OCI-LY7 (cell line): ENCODE results near the gene BPIFB2. TPM values are rescaled to one million over a fixed set of nuclear protein-coding genes. Genes with fewer than 3 reads are reported as not detected.
"Not testable (repeated sequence)": the region's sequence is repeated elsewhere in the genome, so short reads cannot be mapped to it uniquely, and the experiment has no call there.

Experiments used
- BruUV-seq: library from RNA; stranded (reverse); fragments of 400-500 nt; replicated peaks from 2 replicates; lab custom pipeline; 2021; lab: Mats Ljungman, UMichigan
- CTCF ChIA-PET: fragments of 300-600 bp; sonication (Branson Sonifier 250); formaldehyde crosslinking; loops from one replicate; lab custom pipeline; 2022; ENCODE audit warnings: antibody characterized with exemption; ENCODE audit not compliant: unreplicated experiment; lab: Charles Lee
- POLR2A ChIA-PET: fragments of 300-600 bp; sonication (Branson Sonifier 250); formaldehyde crosslinking; loops from one replicate; lab custom pipeline; 2022; ENCODE audit warnings: antibody characterized with exemption; lab: Charles Lee
- DNase-seq: peaks from one replicate; pipeline ENCODE4 v3.0.0-alpha.2; 2015; ENCODE audit warnings: low spot score
- H2AFZ ChIP-seq: fragments of 200-600 bp; sonication (generic), shearing (Covaris generic); 2 replicates; pipeline ENCODE4 v1.6.1; 2014; ENCODE audit warnings: mild to moderate bottlenecking, antibody characterized with exemption, low read length, moderate library complexity
- H3K27ac ChIP-seq: fragments of 200-600 bp; sonication (generic); 2 replicates; pipeline ENCODE4 v1.5.1; 2014; ENCODE audit warnings: mixed run types, low read depth, mild to moderate bottlenecking, moderate library complexity, low read length, inconsistent platforms; ENCODE audit not compliant: poor library complexity, severe bottlenecking
- H3K36me3 ChIP-seq: fragments of 200-600 bp; sonication (generic); 2 replicates; pipeline ENCODE4 v1.6.1; 2014; ENCODE audit warnings: mild to moderate bottlenecking, antibody characterized with exemption, low read length, moderate library complexity, mixed read lengths; ENCODE audit not compliant: insufficient read depth
- H3K4me1 ChIP-seq: fragments of 200-600 bp; sonication (generic); 2 replicates; pipeline ENCODE4 v1.5.1; 2014; ENCODE audit warnings: mild to moderate bottlenecking, low read length; ENCODE audit not compliant: insufficient read depth, poor library complexity, severe bottlenecking
- H3K4me2 ChIP-seq: fragments of 200-600 bp; sonication (generic); 2 replicates; pipeline ENCODE4 v1.6.1; 2014; ENCODE audit warnings: mild to moderate bottlenecking, low read length
- H3K4me3 ChIP-seq: fragments of 200-600 bp; sonication (generic); 2 replicates; pipeline ENCODE4 v1.5.1; 2014; ENCODE audit warnings: mild to moderate bottlenecking, low read depth, low read length; ENCODE audit not compliant: poor library complexity, severe bottlenecking
- H3K79me2 ChIP-seq: fragments of 200-600 bp; sonication (generic); 2 replicates; pipeline ENCODE4 v1.6.1; 2016; ENCODE audit warnings: low read depth, mild to moderate bottlenecking, low read length, moderate library complexity, mixed read lengths; ENCODE audit not compliant: insufficient read depth
- H3K9me2 ChIP-seq: fragments of 200-600 bp; sonication (generic); 2 replicates; pipeline ENCODE4 v1.6.1; 2016; ENCODE audit warnings: mild to moderate bottlenecking, low read length, mixed read lengths; ENCODE audit not compliant: insufficient read depth
- H3K9me3 ChIP-seq: fragments of 200-600 bp; sonication (generic); 2 replicates; pipeline ENCODE4 v1.6.1; 2014; ENCODE audit warnings: mild to moderate bottlenecking, mixed run types, low read length, mixed read lengths
- H4K20me1 ChIP-seq: fragments of 200-600 bp; sonication (generic); 2 replicates; pipeline ENCODE4 v1.6.1; 2014; ENCODE audit warnings: mild to moderate bottlenecking, antibody characterized with exemption, low read length, moderate library complexity, mixed read lengths; ENCODE audit not compliant: insufficient read depth
- EZH2phosphoT487 ChIP-seq: fragments of 200-600 bp; sonication (generic); IDR thresholded peaks from 2 replicates; pipeline ENCODE4 v1.6.1; 2018; ENCODE audit warnings: low read depth, borderline replicate concordance, mild to moderate bottlenecking, mixed run types, antibody characterized with exemption, low read length, moderate library complexity, mixed read lengths
- intact Hi-C: fragments of 100-400 bp; cut with micrococcal nuclease; formaldehyde crosslinking; loops from one replicate; pipeline ENCODE4 v1.10.0; 2022; ENCODE audit not compliant: unreplicated experiment
- total RNA-seq, 2 experiments: library from RNA; depleted of rRNA in 1 of 2; stranded (reverse); fragments of >200 nt in 1 of 2; shearing (Covaris generic) in 1 of 2; gene quantifications; 2 replicates each; pipeline ENCODE4 v1.2.3, GENCODE V29; 2014 to 2022
- TF ChIP-seq, protein P1 (sequence below): fragments of 200-600 bp; sonication (generic); conservative IDR thresholded peaks from 2 replicates; pipeline ENCODE4 v1.5.1; 2014; ENCODE audit warnings: mild to moderate bottlenecking, antibody characterized with exemption, low read length, moderate library complexity, mixed read lengths

The BPIFB2 gene
- total RNA-seq, 2 experiments from 2014 or later: not detected

DNA sequence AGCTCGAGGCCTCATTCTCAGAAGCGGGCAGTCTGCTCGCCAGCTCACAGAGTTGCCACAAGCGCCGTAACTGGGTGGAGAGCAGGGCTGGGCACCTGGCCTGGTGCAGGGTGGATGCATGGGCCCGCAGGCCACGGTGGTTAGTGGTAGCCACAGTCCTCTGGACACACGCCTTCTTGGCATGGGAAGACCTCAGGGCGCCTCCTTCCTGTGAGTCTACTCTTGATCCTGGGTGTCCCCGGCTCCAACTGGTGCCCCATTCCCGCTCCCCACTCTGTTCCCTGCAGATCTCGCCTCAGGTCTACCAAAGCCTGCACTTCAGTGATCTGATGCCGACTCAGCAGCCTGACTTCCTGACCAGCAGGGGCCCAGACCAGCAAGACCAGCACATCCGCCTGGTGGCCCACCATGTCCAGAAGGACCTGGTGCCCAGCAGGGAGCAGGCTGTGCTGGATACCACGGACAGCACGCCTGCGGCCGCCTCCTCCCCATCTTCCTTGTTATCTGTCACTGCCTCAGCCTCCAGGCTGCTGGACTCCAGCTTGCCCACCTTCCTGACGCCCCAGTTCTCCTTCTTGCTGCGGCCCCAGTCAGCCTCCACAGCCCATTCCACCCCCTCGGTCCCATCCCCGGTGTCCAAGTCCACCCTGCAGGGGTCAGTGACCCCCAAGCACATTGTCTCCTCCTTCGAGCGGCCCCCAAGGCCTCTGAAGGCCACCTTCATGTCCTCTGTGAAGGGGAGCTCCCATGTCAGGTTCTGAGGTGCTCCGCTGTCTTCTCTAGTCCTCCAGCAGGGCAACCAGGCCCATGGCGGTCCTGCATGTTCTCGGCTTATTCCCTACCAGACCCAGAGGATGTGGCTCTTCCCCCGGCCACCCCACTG, 46.4 kb upstream of the BPIFB2 start:
- DNase-seq: no peak
- TF ChIP-seq, protein P1, sequence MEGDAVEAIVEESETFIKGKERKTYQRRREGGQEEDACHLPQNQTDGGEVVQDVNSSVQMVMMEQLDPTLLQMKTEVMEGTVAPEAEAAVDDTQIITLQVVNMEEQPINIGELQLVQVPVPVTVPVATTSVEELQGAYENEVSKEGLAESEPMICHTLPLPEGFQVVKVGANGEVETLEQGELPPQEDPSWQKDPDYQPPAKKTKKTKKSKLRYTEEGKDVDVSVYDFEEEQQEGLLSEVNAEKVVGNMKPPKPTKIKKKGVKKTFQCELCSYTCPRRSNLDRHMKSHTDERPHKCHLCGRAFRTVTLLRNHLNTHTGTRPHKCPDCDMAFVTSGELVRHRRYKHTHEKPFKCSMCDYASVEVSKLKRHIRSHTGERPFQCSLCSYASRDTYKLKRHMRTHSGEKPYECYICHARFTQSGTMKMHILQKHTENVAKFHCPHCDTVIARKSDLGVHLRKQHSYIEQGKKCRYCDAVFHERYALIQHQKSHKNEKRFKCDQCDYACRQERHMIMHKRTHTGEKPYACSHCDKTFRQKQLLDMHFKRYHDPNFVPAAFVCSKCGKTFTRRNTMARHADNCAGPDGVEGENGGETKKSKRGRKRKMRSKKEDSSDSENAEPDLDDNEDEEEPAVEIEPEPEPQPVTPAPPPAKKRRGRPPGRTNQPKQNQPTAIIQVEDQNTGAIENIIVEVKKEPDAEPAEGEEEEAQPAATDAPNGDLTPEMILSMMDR: no peak
- TF ChIP-seq EZH2phosphoT487: no peak

DNA sequence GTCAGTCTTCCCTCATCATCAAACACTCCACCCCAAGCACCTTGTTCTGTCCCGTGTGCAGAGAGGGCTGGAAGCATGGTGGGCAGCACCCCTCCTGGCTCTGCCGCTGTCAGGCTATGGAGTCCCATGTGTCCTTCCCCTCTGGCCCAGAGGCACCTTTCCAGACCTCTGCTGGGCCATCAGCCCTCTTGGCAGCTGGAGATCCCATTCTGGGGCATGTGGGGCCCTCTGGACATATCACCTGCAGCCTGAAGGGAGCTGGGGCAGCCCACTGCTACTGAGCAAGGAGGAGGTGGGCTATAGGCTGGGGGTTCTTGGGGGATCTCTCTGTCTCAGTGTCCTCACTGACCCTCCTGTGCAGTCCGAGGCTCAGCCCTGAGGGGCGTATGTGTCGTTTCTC, 45.5 kb upstream of the BPIFB2 start:
- Histone ChIP-seq H2AFZ (no peak overlapping the region), H3K27ac (no peak overlapping the region), H3K9me2 (no peaks in the 10 kb centered on the region), H3K4me1 (no peaks in the 10 kb centered on the region), H3K36me3 (no peaks in the 10 kb centered on the region), H3K9me3 (peaks cover 4% of the 10 kb centered on the region; the same call in 1 of the 2 replicates), H3K4me3 (no peak overlapping the region), H3K4me2 (no peak overlapping the region), H4K20me1 (no peaks in the 10 kb centered on the region), H3K79me2 (no peaks in the 10 kb centered on the region)
- no TSS peak for BruUV-seq
- ChIA-PET CTCF (no interaction called here), POLR2A (interaction anchor here (0.5 kb wide), 1 partner anchor 106 kb away, joined by 4 read pairs; no protein-coding TSS in a partner anchor)
- intact Hi-C loops: no loop called here
- no peak for TF ChIP-seq EZH2phosphoT487
- TF ChIP-seq, protein P1: no peak
- DNase-seq: no peak

More for the DNA sequence above, 46.4 kb upstream of the BPIFB2 start:
- Histone ChIP-seq H3K4me3 (no peak overlapping the region), H3K9me2 (no peaks in the 10 kb centered on the region), H3K9me3 (peaks cover 11% of the 10 kb centered on the region), H3K36me3 (no peaks in the 10 kb centered on the region), H3K27ac (no peak overlapping the region), H3K79me2 (no peaks in the 10 kb centered on the region), H4K20me1 (no peaks in the 10 kb centered on the region), H3K4me1 (no peaks in the 10 kb centered on the region), H3K4me2 (no peak overlapping the region), H2AFZ (no peak overlapping the region)
- no TSS peak for BruUV-seq
- intact Hi-C loops: no loop called here
- ChIA-PET POLR2A (interaction anchor here (0.5 kb wide), 1 partner anchor 105 kb away, joined by 4 read pairs; no protein-coding TSS in a partner anchor), CTCF (no interaction called here)

DNA sequence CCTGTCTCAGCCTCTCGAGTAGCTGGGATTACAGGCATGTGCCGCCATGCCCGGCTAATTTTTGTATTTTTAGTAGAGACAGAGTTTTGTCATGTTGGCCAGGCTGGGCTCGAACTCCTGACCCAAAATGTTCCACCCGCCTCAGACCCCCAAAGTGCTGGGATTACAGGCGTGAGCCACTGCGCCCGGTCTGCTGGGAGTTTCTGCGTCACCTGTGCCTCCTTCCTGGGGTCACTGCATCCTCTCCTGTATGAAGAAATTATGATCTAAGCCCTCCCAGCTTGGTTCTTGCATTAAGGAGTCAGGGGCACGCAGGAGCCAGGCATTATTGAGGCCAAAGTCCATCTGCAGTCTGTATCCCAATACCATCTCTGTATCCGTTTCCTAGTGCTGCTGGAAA, 44.9 kb upstream of the BPIFB2 start:
- H2AFZ ChIP-seq, H3K9me3 ChIP-seq, H3K9me2 ChIP-seq, intact Hi-C loops, H4K20me1 ChIP-seq, H3K27ac ChIP-seq, BruUV-seq, H3K4me3 ChIP-seq, H3K4me1 ChIP-seq, H3K79me2 ChIP-seq, H3K4me2 ChIP-seq, POLR2A ChIA-PET, DNase-seq, H3K36me3 ChIP-seq, CTCF ChIA-PET: not testable (repeated sequence)
